Stimulated activated CD4-positive, alpha-beta T cell treated with anti-CD3 and anti-CD28 coated beads, Interleukin-2, amount 100 ng/mL, for 4 hours (primary cell): ENCODE measurements around the gene UQCR11.

Experiments used
- DNase-seq: peaks from one replicate; pipeline ENCODE4 v3.0.0-alpha.2; 2020; ENCODE audit warnings: low read depth

Gene UQCR11

GRCh38 chr19:1634938-1635243 is 29.6 kb upstream of the UQCR11 start:
- no peak for DNase-seq

- DNase-seq = no peak
Measured at GRCh38 chr19:1634242-1634937, 29.1 kb upstream of the UQCR11 start.

GRCh38 chr19:1633269-1633826 is 28.1 kb upstream of the UQCR11 start:
- no peak for DNase-seq

GRCh38 chr19:1632462-1633268 is 27.4 kb upstream of the UQCR11 start:
- DNase-seq = no peak

GRCh38 chr19:1631557-1632100 is 26.4 kb upstream of the UQCR11 start:
- DNase-seq = no peak

GRCh38 chr19:1630811-1631210 is 25.5 kb upstream of the UQCR11 start:
- no peak for DNase-seq

- DNase-seq = no peak
Measured at GRCh38 chr19:1630012-1630411, 24.8 kb upstream of the UQCR11 start.

GRCh38 chr19:1629256-1629808 is 24.1 kb upstream of the UQCR11 start:
- DNase-seq = no peak

GRCh38 chr19:1627194-1627593 is 21.9 kb upstream of the UQCR11 start:
- DNase-seq = no peak

GRCh38 chr19:1626417-1627010 is 21.3 kb upstream of the UQCR11 start:
- no peak for DNase-seq

GRCh38 chr19:1624458-1624857 is 19.2 kb upstream of the UQCR11 start:
- DNase-seq = peak; percentile 35

- DNase-seq = no peak
Measured at GRCh38 chr19:1622541-1622940, 17.3 kb upstream of the UQCR11 start.

GRCh38 chr19:1622007-1622406 is 16.7 kb upstream of the UQCR11 start:
- no peak for DNase-seq

GRCh38 chr19:1621574-1621973 is 16.3 kb upstream of the UQCR11 start:
- no peak for DNase-seq

GRCh38 chr19:1621021-1621420 is 15.8 kb upstream of the UQCR11 start:
- no peak for DNase-seq

- DNase-seq = no peak
Measured at GRCh38 chr19:1620502-1620901, 15.2 kb upstream of the UQCR11 start.

- no peak for DNase-seq
Measured at GRCh38 chr19:1619703-1620102, 14.4 kb upstream of the UQCR11 start.

GRCh38 chr19:1619094-1619439 is 13.8 kb upstream of the UQCR11 start:
- no peak for DNase-seq

GRCh38 chr19:1618157-1619093 is 13.2 kb upstream of the UQCR11 start:
- DNase-seq = no peak

- no peak for DNase-seq
Measured at GRCh38 chr19:1616875-1617274, 11.6 kb upstream of the UQCR11 start.

- DNase-seq = no peak
Measured at GRCh38 chr19:1616396-1616795, 11.1 kb upstream of the UQCR11 start.
